PC-3 (cell line): ENCODE data around the gene MAGEF1. TPM values are rescaled to one million over a fixed set of nuclear protein-coding genes. Genes with fewer than 3 reads are reported as not detected.

Experiments
- ATAC-seq: fragments of 200-7000 bp; cut with Tn5 transposase; 2 replicates; pipeline ENCODE4 v1.9.1; 2020; ENCODE audit warnings: mild to moderate bottlenecking, moderate library complexity
- BruUV-seq: library from RNA; stranded (reverse); fragments of 400-500 nt; replicated peaks from 2 replicates; lab custom pipeline; 2021; lab: Mats Ljungman, UMichigan
- CTCF ChIA-PET: fragments of 300-600 bp; sonication (Branson Sonifier 250); formaldehyde crosslinking; loops from one replicate; lab custom pipeline; 2022; ENCODE audit warnings: antibody characterized with exemption; lab: Charles Lee
- POLR2A ChIA-PET: fragments of 300-600 bp; sonication (Branson Sonifier 250); formaldehyde crosslinking; loops from one replicate; lab custom pipeline; 2022; ENCODE audit warnings: antibody characterized with exemption; ENCODE audit not compliant: unreplicated experiment; lab: Charles Lee
- DNase-seq: peaks from one replicate; pipeline ENCODE4 v3.0.0-alpha.2; 2015
- H2AFZ ChIP-seq: fragments of 300-600 bp; sonication (generic); 2 replicates; pipeline ENCODE4 v1.6.0; 2016; ENCODE audit warnings: antibody characterized with exemption, low read length
- H3F3A ChIP-seq: fragments of 300-600 bp; sonication (generic); one replicate; pipeline ENCODE4 v1.6.0; 2017; ENCODE audit warnings: antibody characterized with exemption, low read length, control low read depth, mild to moderate bottlenecking; ENCODE audit not compliant: unreplicated experiment
- H3K27ac ChIP-seq: fragments of 300-600 bp; sonication (generic); 2 replicates; pipeline ENCODE4 v1.5.1; 2016; ENCODE audit warnings: mild to moderate bottlenecking, low read length
- H3K27me3 ChIP-seq: fragments of 300-600 bp; sonication (generic); 2 replicates; pipeline ENCODE4 v1.6.1; 2016; ENCODE audit warnings: low read length, mixed read lengths
- H3K36me3 ChIP-seq: fragments of 300-600 bp; sonication (generic); 2 replicates; pipeline ENCODE4 v1.6.1; 2016; ENCODE audit warnings: low read depth, mixed run types, low read length, mixed read lengths
- H3K4me1 ChIP-seq: fragments of 300-600 bp; sonication (generic); 2 replicates; pipeline ENCODE4 v1.5.1; 2016; ENCODE audit warnings: low read length; ENCODE audit not compliant: insufficient read depth
- H3K4me2 ChIP-seq: fragments of 300-600 bp; sonication (generic); 2 replicates; pipeline ENCODE4 v1.6.0; 2016; ENCODE audit warnings: low read length
- H3K4me3 ChIP-seq: fragments of 300-600 bp; sonication (generic); 2 replicates; pipeline ENCODE4 v1.5.1; 2016; ENCODE audit warnings: mild to moderate bottlenecking, low read length, mixed read lengths
- H3K79me2 ChIP-seq: fragments of 300-600 bp; sonication (generic); 2 replicates; pipeline ENCODE4 v1.6.1; 2017; ENCODE audit warnings: low read length, mixed read lengths
- H3K9ac ChIP-seq: fragments of 300-600 bp; sonication (generic); 2 replicates; pipeline ENCODE4 v1.6.0; 2016; ENCODE audit warnings: mild to moderate bottlenecking, low read length
- H3K9me2 ChIP-seq: fragments of 300-600 bp; sonication (generic); replicated peaks from 2 replicates; pipeline ENCODE4 v1.6.1; 2016; ENCODE audit warnings: mixed run types, low read length, mixed read lengths
- H3K9me3 ChIP-seq: fragments of 300-600 bp; sonication (generic); 2 replicates; pipeline ENCODE4 v1.6.1; 2016; ENCODE audit warnings: low read length, mixed read lengths
- H4K20me1 ChIP-seq: fragments of 300-600 bp; sonication (generic); 2 replicates; pipeline ENCODE4 v1.6.1; 2016; ENCODE audit warnings: low read length, mixed read lengths
- EZH2 ChIP-seq: fragments of 300-600 bp; sonication (generic); IDR thresholded peaks from one replicate; pipeline ENCODE4 v1.6.1; 2017; ENCODE audit warnings: antibody characterized with exemption, mild to moderate bottlenecking, low read length; ENCODE audit not compliant: unreplicated experiment
- EZH2phosphoT487 ChIP-seq: fragments of 300-600 bp; sonication (generic); IDR thresholded peaks from 2 replicates; pipeline ENCODE4 v1.6.1; 2018; ENCODE audit warnings: mild to moderate bottlenecking, antibody characterized with exemption, low read length, borderline replicate concordance
- intact Hi-C: fragments of 100-400 bp; cut with micrococcal nuclease; formaldehyde crosslinking; loops from 2 replicates; pipeline ENCODE4 v1.9.0; 2023
- total RNA-seq: library from RNA; depleted of rRNA; stranded (reverse); fragments of >200 nt; gene quantifications from 2 replicates; pipeline ENCODE4 v1.2.3, GENCODE V29; 2014
- TF ChIP-seq, protein P1 (sequence below): fragments of 300-600 bp; sonication (generic); conservative IDR thresholded peaks from 2 replicates; pipeline ENCODE4 v1.5.1; 2017; ENCODE audit warnings: antibody characterized with exemption, low read depth, mild to moderate bottlenecking, low read length

MAGEF1 gene
- total RNA-seq, 1 experiment from 2014 or later, result 43.6 TPM

DNA sequence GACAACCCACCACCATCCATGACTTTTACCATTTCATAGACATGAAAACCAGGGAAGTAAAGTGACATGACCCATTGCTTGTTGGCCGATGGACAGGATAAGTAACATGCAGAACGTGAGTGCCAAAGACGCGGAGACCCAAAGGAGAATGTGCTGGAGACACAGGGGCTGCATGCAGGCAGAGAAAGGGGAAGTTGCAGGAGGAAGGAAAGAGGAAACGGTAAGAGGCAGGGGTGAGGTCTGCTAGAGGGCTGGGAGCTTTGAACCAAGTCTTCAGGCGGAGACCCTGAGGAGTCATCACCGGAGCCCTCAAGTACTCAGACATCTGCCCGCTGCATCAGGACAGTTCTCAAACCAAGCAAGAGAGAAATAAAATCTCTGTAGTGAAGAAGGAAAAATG is 34.9 kb downstream of the MAGEF1 start:
- Histone ChIP-seq H3K9me2 (no peaks in the 10 kb centered on the region), H2AFZ (no peak overlapping the region), H3K27me3 (no peaks in the 10 kb centered on the region), H3K4me2 (no peak overlapping the region), H3K36me3 (no peaks in the 10 kb centered on the region), H3K79me2 (no peaks in the 10 kb centered on the region), H3K27ac (no peak overlapping the region), H3K4me3 (no peak overlapping the region), H3K9me3 (no peaks in the 10 kb centered on the region), H4K20me1 (no peaks in the 10 kb centered on the region), H3K4me1 (no peaks in the 10 kb centered on the region), H3F3A (no peaks in the 10 kb centered on the region), H3K9ac (no peak overlapping the region)
- ChIA-PET POLR2A (no interaction called here), CTCF (no interaction called here)
- intact Hi-C loops, result no loop called here
- DNase-seq, result no peak
- no peak for TF ChIP-seq EZH2phosphoT487
- TF ChIP-seq, protein P1, sequence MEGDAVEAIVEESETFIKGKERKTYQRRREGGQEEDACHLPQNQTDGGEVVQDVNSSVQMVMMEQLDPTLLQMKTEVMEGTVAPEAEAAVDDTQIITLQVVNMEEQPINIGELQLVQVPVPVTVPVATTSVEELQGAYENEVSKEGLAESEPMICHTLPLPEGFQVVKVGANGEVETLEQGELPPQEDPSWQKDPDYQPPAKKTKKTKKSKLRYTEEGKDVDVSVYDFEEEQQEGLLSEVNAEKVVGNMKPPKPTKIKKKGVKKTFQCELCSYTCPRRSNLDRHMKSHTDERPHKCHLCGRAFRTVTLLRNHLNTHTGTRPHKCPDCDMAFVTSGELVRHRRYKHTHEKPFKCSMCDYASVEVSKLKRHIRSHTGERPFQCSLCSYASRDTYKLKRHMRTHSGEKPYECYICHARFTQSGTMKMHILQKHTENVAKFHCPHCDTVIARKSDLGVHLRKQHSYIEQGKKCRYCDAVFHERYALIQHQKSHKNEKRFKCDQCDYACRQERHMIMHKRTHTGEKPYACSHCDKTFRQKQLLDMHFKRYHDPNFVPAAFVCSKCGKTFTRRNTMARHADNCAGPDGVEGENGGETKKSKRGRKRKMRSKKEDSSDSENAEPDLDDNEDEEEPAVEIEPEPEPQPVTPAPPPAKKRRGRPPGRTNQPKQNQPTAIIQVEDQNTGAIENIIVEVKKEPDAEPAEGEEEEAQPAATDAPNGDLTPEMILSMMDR, result no peak
- no peak for TF ChIP-seq EZH2
- ATAC-seq, result no peak
- no TSS peak for BruUV-seq

DNA sequence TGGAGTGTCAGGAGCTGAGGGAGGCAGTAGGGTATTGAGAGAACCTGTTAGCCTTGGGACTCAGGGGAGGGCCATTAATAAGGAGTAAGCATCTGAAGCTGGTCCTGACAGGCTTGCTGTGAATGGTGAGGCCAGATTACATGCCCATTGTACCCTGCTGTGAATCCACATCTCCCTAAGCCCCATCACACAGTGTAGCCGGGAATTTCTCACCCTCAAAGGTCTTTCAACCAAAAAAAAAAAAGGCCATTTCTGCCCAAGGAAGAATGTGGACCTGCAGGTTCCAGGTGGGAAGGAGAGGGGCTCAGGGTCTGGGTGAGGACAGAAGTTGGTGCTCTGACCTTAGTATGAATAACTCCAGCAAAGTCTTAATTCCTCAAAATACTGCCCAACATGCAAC is 37.2 kb downstream of the MAGEF1 start:
- H3K9me3 ChIP-seq, result no peaks in the 10 kb centered on the region
- H2AFZ ChIP-seq, result no peak overlapping the region
- CTCF ChIA-PET, result no interaction called here
- no peaks in the 10 kb centered on the region for H3K4me1 ChIP-seq
- H3K4me2 ChIP-seq, result no peak overlapping the region
- TF ChIP-seq, protein P1, result no peak
- no peak for TF ChIP-seq EZH2
- no peak for TF ChIP-seq EZH2phosphoT487
- intact Hi-C loops, result no loop called here
- no peak overlapping the region for H3K27ac ChIP-seq
- no peaks in the 10 kb centered on the region for H3F3A ChIP-seq
- POLR2A ChIA-PET, result no interaction called here
- H3K9me2 ChIP-seq, result no peaks in the 10 kb centered on the region
- H4K20me1 ChIP-seq, result no peaks in the 10 kb centered on the region
- H3K9ac ChIP-seq, result no peak overlapping the region
- no peak for ATAC-seq
- H3K27me3 ChIP-seq, result no peaks in the 10 kb centered on the region
- no peak overlapping the region for H3K4me3 ChIP-seq
- no TSS peak for BruUV-seq
- no peaks in the 10 kb centered on the region for H3K79me2 ChIP-seq
- no peak for DNase-seq
- no peaks in the 10 kb centered on the region for H3K36me3 ChIP-seq

DNA sequence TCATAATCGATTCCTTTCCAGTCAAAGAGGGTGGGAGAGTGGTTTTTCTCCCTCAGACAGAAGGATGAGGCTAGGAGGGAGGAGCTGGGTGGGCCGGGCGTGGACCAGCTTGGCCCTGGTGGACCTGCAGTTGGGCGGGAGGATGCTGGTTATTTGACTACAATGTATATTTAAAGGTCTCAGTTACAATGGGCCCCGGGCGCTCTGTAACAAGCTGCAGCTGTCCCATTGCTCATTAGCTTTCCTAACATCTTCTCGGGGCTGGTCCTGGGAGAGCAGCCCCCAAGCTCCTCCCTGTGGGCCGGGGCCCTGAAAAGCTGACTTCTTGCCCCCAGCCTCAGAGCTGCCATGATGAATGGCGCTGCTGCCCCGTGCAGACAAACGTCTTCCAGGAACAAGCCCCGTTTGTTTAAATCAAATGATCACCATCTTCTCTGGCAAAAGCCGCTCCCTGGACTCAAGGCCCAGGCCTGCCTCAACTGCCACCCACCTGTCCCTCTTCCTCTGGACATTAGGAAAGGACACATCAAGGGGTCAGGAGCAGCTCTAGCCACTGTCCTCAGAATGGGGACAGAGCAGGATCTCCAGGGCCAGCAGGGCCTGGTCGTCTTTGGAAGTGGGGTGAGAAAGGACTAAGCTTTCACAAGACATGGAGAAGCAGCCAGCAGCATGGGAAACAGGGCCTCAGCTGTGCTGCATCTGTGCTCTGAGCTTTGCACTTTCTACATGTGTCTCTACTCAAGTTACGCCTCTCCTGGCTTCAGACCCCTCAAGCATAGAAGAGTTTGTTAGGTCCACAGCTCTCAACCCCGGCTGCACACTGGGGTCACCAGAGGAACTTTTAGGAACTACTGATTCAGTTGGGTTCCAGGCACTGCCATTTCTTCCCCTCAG is 38.6 kb downstream of the MAGEF1 start:
- no peak for DNase-seq
- no peak overlapping the region for H3K9ac ChIP-seq

More for the DNA sequence above, 38.6 kb downstream of the MAGEF1 start:
- no TSS peak for BruUV-seq
- H3K9me2 ChIP-seq, result no peaks in the 10 kb centered on the region
- no peaks in the 10 kb centered on the region for H3F3A ChIP-seq
- no peak overlapping the region for H3K27ac ChIP-seq
- H4K20me1 ChIP-seq, result no peaks in the 10 kb centered on the region
- no peaks in the 10 kb centered on the region for H3K9me3 ChIP-seq
- H3K4me2 ChIP-seq, result no peak overlapping the region
- CTCF ChIA-PET, result interaction anchor here (0.5 kb wide), 1 partner anchor 37 kb away, joined by 3 read pairs; no protein-coding TSS in a partner anchor
- ATAC-seq, result no peak
- no peaks in the 10 kb centered on the region for H3K36me3 ChIP-seq
- H3K4me3 ChIP-seq, result no peak overlapping the region
- intact Hi-C loops, result no loop called here
- no peaks in the 10 kb centered on the region for H3K4me1 ChIP-seq
- TF ChIP-seq EZH2phosphoT487, result no peak
- TF ChIP-seq EZH2, result no peak
- TF ChIP-seq, protein P1, result no peak
- POLR2A ChIA-PET, result no interaction called here
- no peak overlapping the region for H2AFZ ChIP-seq
- H3K27me3 ChIP-seq, result no peaks in the 10 kb centered on the region
- H3K79me2 ChIP-seq, result no peaks in the 10 kb centered on the region
